Spleen (tissue), 11 donors: ENCODE results near the gene TMTC2. TPM values are rescaled to one million over a fixed set of nuclear protein-coding genes. Genes with fewer than 3 reads are reported as not detected.

Experiments used
- DNase-seq: peaks from one replicate; pipeline ENCODE4 v3.0.0-alpha.2; 2020
- H3K27ac ChIP-seq, 8 donors: fragments of 200-600 bp; sonication (generic) in 7 of 8; 1 replicate in 4 of 8; 2 replicates in 4 of 8; pipeline versions ENCODE4 v1.5.0 to v1.8.0; 2016 to 2021; ENCODE audit warnings: inconsistent platforms in 4 of 8, mild to moderate bottlenecking in 4 of 8, moderate library complexity in 1 of 8
- H3K27me3 ChIP-seq, 7 donors: fragments of 200-600 bp; sonication (generic) in 6 of 7; replicated peaks in 1 of 7; 1 replicate in 4 of 7; 2 replicates in 3 of 7; pipeline versions ENCODE4 v1.5.0 to v1.8.0; 2016 to 2021; ENCODE audit warnings: inconsistent platforms in 3 of 7, mild to moderate bottlenecking in 1 of 7
- H3K36me3 ChIP-seq, 6 donors: fragments of 200-600 bp; sonication (generic) in 5 of 6; 1 replicate in 4 of 6; 2 replicates in 2 of 6; pipeline versions ENCODE4 v1.5.0 to v1.8.0; 2016 to 2021; ENCODE audit warnings: inconsistent platforms in 2 of 6
- H3K4me1 ChIP-seq, 6 donors: fragments of 200-600 bp; sonication (generic) in 5 of 6; 1 replicate in 3 of 6; 2 replicates in 3 of 6; pipeline versions ENCODE4 v1.5.0 to v1.8.0; 2016 to 2021; ENCODE audit warnings: inconsistent platforms in 3 of 6
- H3K4me3 ChIP-seq, 8 donors: fragments of 200-600 bp; sonication (generic) in 7 of 8; 1 replicate in 4 of 8; 2 replicates in 4 of 8; pipeline versions ENCODE4 v1.5.0 to v1.8.0; 2016 to 2021; ENCODE audit warnings: inconsistent platforms in 4 of 8, mild to moderate bottlenecking in 4 of 8, moderate library complexity in 2 of 8
- H3K9me3 ChIP-seq, 8 donors: fragments of 200-600 bp; sonication (generic) in 7 of 8; 1 replicate in 4 of 8; 2 replicates in 4 of 8; pipeline versions ENCODE4 v1.5.0 to v1.8.0; 2016 to 2021; ENCODE audit warnings: inconsistent platforms in 4 of 8
- POLR2A ChIP-seq, 3 donors: fragments of 450-650 bp; IDR thresholded peaks; one replicate each; pipeline ENCODE4 v1.5.1; 2017; ENCODE audit warnings: antibody characterized with exemption in 3 of 3, mild to moderate bottlenecking in 1 of 3
- POLR2AphosphoS5 ChIP-seq, 3 donors: sonication (generic); formaldehyde crosslinking; IDR thresholded peaks; one replicate each; pipeline ENCODE4 v1.5.1; 2017; ENCODE audit warnings: antibody characterized with exemption in 3 of 3
- WGBS, 5 donors: extraction: QIAGEN DNeasy Blood & Tissue Kit in 3 of 5; methylation state at CpG; one replicate each; pipeline versions ENCODE4 v1.1.5 to v1.1.7; 2013 to 2018; 5-methylcytosine and 5-hydroxymethylcytosine counted together
- intact Hi-C: fragments of 100-400 bp; cut with DNase I; formaldehyde crosslinking; loops from one replicate; pipeline ENCODE4 v1.15.0; 2023; ENCODE audit warnings: low total_unique reads
- polyA plus RNA-seq, 3 donors: library from polyadenylated mRNA; stranded (reverse); fragments of 200-250 nt; gene quantifications; one replicate each; pipeline ENCODE4 v1.2.1, GENCODE V29; 2013
- total RNA-seq, 7 donors: library from RNA; depleted of rRNA in 3 of 7; stranded (reverse); fragments of >200 nt in 3 of 7; fragmentation: NEBNext Ultra II Directional in 4 of 7; extraction: Animal tissue kit (Norgen Biotek cat#: 25700) in 4 of 7; gene quantifications; one replicate each; pipeline versions ENCODE4 v1.1.0 to v1.2.1, GENCODE V29; 2016 to 2021
- TF ChIP-seq, protein P1 (sequence below), 11 experiments: fragments of 200-600 bp in 7 of 11; fragments of 450-650 bp in 4 of 11; sonication (generic) in 4 of 11; IDR thresholded peaks in 8 of 11; conservative IDR thresholded peaks in 3 of 11; 1 replicate in 7 of 11; 2 replicates in 4 of 11; pipeline versions ENCODE4 v1.4.0 to v1.8.0; 2016 to 2021; ENCODE audit warnings: antibody characterized with exemption in 11 of 11, inconsistent platforms in 4 of 11, mild to moderate bottlenecking in 1 of 11
- donor health status: healthy with polysubstance abuse.
- donor health status: DM: no; HTN: no; CAD: no; lungs with moderate emphysema.
- donor health status: DM: no; HTN: no; CAD: no.
- donor health status: Bipolar disorder and iron deficiency.
- donor health status: healthy.
- donor health status: DM: no; HTN: no; CAD: no.
- donor health status: DM: yes; HTN: yes; CAD: no.

TMTC2 gene
- total and polyA plus RNA-seq, 10 donors: 0.74 to 8.5 (median 4.0) TPM

DNA sequence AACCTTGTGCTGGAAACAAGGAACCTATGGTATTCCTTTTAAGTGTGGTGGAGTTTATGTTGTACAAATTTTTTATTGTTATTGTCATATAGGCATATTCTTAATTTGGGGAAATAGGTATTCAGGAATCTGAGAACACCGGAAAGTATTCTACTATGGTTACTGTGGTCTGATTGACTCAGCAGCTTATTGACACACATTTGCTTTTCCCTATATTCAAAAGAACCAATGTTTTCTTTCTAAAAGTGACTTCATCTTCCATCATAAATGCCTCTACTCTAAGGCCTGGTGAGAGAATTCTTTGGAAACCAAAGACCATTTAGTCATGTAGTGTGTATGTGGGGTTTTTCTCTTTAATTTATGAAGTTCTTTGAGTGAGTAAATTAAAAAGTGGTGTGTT is 474.8 kb downstream of the TMTC2 start:
- Histone ChIP-seq H3K36me3 (no peaks in the 10 kb centered on the region), H3K4me1 (no peaks in the 10 kb centered on the region), H3K4me3 (no peak overlapping the region), H3K27me3 (no peaks in the 10 kb centered on the region), H3K9me3 (no peaks in the 10 kb centered on the region), H3K27ac (no peak overlapping the region)
- intact Hi-C loops: no loop called here
- TF ChIP-seq POLR2A (IDR thresholded peaks at IDR 0.05) (no peak), POLR2AphosphoS5 (IDR thresholded peaks at IDR 0.05) (no peak)
- TF ChIP-seq, protein P1, sequence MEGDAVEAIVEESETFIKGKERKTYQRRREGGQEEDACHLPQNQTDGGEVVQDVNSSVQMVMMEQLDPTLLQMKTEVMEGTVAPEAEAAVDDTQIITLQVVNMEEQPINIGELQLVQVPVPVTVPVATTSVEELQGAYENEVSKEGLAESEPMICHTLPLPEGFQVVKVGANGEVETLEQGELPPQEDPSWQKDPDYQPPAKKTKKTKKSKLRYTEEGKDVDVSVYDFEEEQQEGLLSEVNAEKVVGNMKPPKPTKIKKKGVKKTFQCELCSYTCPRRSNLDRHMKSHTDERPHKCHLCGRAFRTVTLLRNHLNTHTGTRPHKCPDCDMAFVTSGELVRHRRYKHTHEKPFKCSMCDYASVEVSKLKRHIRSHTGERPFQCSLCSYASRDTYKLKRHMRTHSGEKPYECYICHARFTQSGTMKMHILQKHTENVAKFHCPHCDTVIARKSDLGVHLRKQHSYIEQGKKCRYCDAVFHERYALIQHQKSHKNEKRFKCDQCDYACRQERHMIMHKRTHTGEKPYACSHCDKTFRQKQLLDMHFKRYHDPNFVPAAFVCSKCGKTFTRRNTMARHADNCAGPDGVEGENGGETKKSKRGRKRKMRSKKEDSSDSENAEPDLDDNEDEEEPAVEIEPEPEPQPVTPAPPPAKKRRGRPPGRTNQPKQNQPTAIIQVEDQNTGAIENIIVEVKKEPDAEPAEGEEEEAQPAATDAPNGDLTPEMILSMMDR (IDR thresholded peaks at IDR 0.05 in 8 of 11, conservative IDR thresholded peaks at IDR 0.05 in 3 of 11): no peak
- DNase-seq: no peak
- WGBS, 5 donors: 89 to 98% (median 97%) methylated on average over 1 of the region's 1 CpG

DNA sequence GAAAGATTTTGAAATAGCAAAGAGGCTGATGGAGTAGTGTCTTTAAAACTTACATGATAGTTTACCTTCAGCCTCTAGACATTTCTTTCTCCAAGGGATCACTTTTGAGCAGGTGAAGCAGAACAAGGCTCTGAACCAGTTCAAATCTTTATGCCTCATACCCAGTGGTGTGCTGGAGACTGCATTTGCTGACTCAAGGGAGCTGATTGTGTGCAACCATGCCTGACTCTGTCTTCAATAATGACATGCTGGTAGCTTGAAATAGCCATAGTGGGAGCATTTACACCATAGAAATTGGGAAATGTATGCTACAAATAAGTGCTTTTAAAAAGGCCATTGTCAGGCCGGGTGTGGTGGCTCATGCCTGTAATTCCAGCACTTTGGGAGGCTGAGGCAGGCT is 482.0 kb downstream of the TMTC2 start:
- no peak for TF ChIP-seq POLR2AphosphoS5 (IDR thresholded peaks at IDR 0.05)
- TF ChIP-seq POLR2A (IDR thresholded peaks at IDR 0.05): no peak
- TF ChIP-seq, protein P1 (IDR thresholded peaks at IDR 0.05 in 8 of 11, conservative IDR thresholded peaks at IDR 0.05 in 3 of 11): no peak
- no peaks in the 10 kb centered on the region for H3K9me3 ChIP-seq
- no peaks in the 10 kb centered on the region for H3K4me1 ChIP-seq
- intact Hi-C loops: no loop called here
- WGBS, 5 donors: 74 to 100% (median 95%) methylated on average over 1 of the region's 1 CpG
- no peak for DNase-seq
- H3K27me3 ChIP-seq: no peaks in the 10 kb centered on the region
- H3K4me3 ChIP-seq: no peak overlapping the region
- H3K27ac ChIP-seq: no peak overlapping the region
- H3K36me3 ChIP-seq: no peaks in the 10 kb centered on the region

DNA sequence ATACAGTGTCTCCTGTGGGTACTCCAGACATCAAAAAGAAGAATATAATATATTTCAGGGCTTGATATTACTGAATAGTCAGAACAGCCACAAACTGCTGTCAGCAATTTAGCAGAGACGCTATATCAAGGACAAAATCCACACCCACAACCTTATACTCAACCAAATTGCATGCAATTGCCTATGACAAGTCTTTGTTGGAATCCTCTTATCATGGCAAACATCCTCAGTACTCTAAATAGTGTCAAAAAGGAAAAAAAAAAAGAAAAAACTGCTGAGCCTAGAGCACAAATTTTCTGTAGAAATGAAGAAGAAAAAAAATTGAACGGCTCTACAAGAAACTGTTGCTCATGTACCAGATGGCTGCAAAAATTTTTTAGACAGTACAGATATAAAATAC is 485.7 kb downstream of the TMTC2 start:
- intact Hi-C loops: no loop called here
- Histone ChIP-seq H3K9me3 (no peaks in the 10 kb centered on the region), H3K4me1 (no peaks in the 10 kb centered on the region), H3K27me3 (no peaks in the 10 kb centered on the region), H3K27ac (no peak overlapping the region), H3K36me3 (no peaks in the 10 kb centered on the region), H3K4me3 (no peak overlapping the region)
- 58 to 79% (median 69%) methylated on average over 2 of the region's 2 CpGs for WGBS, 5 donors
- TF ChIP-seq POLR2AphosphoS5 (IDR thresholded peaks at IDR 0.05) (no peak), POLR2A (IDR thresholded peaks at IDR 0.05) (no peak)
- no peak for DNase-seq

DNA sequence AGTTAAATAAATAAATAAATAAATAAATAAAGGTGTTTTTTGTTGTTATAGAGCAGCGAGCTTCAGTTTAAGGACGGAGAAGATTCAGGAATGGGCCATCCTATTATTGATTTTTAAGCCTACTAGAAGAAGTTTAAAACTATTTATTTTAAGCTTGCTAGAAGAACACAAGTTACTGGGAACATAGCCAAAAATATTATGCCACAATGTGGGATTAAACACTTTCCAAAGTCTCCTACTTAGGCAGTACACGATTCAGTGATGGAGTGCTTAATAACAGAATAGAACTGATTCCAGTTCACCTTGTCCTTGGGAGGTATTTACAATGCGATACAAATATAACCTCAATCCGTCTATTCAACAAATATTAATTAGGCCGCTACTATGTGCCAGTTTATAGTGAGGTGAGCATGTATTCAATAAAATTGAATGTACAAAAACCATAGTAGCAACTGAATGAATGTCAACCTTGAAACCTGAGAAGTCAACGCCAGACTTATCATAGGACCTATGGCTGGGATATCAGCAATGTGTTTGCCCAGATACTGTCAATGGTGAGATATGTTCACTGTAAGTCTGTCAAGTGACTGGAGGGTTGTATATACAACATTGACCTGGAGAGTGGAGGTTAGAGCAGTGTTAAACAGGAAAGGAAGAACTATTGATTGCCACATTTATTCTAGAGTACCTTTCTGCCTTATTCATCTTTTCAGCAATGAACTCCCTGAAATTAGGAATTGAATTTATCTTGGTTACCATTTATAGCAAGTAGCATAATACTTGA is 486.4 kb downstream of the TMTC2 start:
- DNase-seq: no peak
- intact Hi-C loops: no loop called here
- H3K27me3 ChIP-seq: no peaks in the 10 kb centered on the region
- H3K9me3 ChIP-seq: no peaks in the 10 kb centered on the region
- no peak overlapping the region for H3K4me3 ChIP-seq
- WGBS, 5 donors: 73 to 87% (median 82%) methylated on average over 7 of the region's 7 CpGs
- TF ChIP-seq, protein P1 (IDR thresholded peaks at IDR 0.05 in 8 of 11, conservative IDR thresholded peaks at IDR 0.05 in 3 of 11): no peak
- TF ChIP-seq POLR2A (IDR thresholded peaks at IDR 0.05): no peak
- TF ChIP-seq POLR2AphosphoS5 (IDR thresholded peaks at IDR 0.05): no peak
- no peaks in the 10 kb centered on the region for H3K4me1 ChIP-seq
- no peak overlapping the region for H3K27ac ChIP-seq
- H3K36me3 ChIP-seq: no peaks in the 10 kb centered on the region
